Caco-2 (cell line): Measurements from ENCODE around the gene PRRT4. TPM values are rescaled to one million over a fixed set of nuclear protein-coding genes. Genes with fewer than 3 reads are reported as not detected.

Experiments
- BruUV-seq: library from RNA; stranded (reverse); fragments of 400-500 nt; replicated peaks from 2 replicates; lab custom pipeline; 2021; lab: Mats Ljungman, UMichigan
- CTCF ChIA-PET: fragments of 300-600 bp; sonication (Branson Sonifier 250); formaldehyde crosslinking; loops from one replicate; lab custom pipeline; 2022; ENCODE audit warnings: antibody characterized with exemption; lab: Charles Lee
- POLR2A ChIA-PET: fragments of 300-600 bp; sonication (Branson Sonifier 250); formaldehyde crosslinking; loops from one replicate; lab custom pipeline; 2022; ENCODE audit warnings: antibody characterized with exemption; lab: Charles Lee
- DNase-seq, 2 experiments: peaks; one replicate each; pipeline versions ENCODE4 v3.0.0 to v3.0.0-alpha.2; 2020 to 2022
- H3K27me3 ChIP-seq: replicated peaks from 2 replicates; pipeline ENCODE4 v1.6.0; 2011; ENCODE audit warnings: low read length; ENCODE audit not compliant: control insufficient read depth, insufficient read depth
- H3K36me3 ChIP-seq: 2 replicates; pipeline ENCODE4 v1.5.1; 2011; ENCODE audit warnings: low read length; ENCODE audit not compliant: control insufficient read depth, insufficient read depth
- H3K4me1 ChIP-seq: fragments of 250-450 bp; sonication (Bioruptor Pico); 2 replicates; pipeline ENCODE4 v1.5.1; 2020; ENCODE audit warnings: mild to moderate bottlenecking
- H3K4me3 ChIP-seq: 2 replicates; pipeline ENCODE4 v1.5.1; 2011; ENCODE audit warnings: low read depth, mild to moderate bottlenecking, control low read depth, low read length
- H3K9me3 ChIP-seq: fragments of 250-450 bp; sonication (Bioruptor Pico); 2 replicates; pipeline ENCODE4 v1.5.1; 2020; ENCODE audit warnings: mild to moderate bottlenecking, moderate library complexity
- H3K27ac Mint-ChIP-seq: one replicate; pipeline ENCODE4 v1.8.0; 2022; ENCODE audit warnings: mixed read lengths; ENCODE audit not compliant: unreplicated experiment
- H3K27me3 Mint-ChIP-seq: one replicate; pipeline ENCODE4 v1.8.0; 2022; ENCODE audit warnings: mixed read lengths; ENCODE audit not compliant: insufficient read depth, unreplicated experiment
- H3K36me3 Mint-ChIP-seq: one replicate; pipeline ENCODE4 v1.8.0; 2022; ENCODE audit warnings: mild to moderate bottlenecking, mixed read lengths; ENCODE audit not compliant: insufficient read depth, unreplicated experiment
- H3K4me1 Mint-ChIP-seq: one replicate; pipeline ENCODE4 v1.8.0; 2022; ENCODE audit warnings: low read depth, mixed read lengths; ENCODE audit not compliant: unreplicated experiment
- H3K4me3 Mint-ChIP-seq: one replicate; pipeline ENCODE4 v1.8.0; 2022; ENCODE audit warnings: mild to moderate bottlenecking, moderate library complexity, mixed read lengths; ENCODE audit not compliant: unreplicated experiment
- H3K9me3 Mint-ChIP-seq: one replicate; pipeline ENCODE4 v1.8.0; 2022; ENCODE audit warnings: mixed read lengths; ENCODE audit not compliant: unreplicated experiment
- CTCF ChIP-seq, 2 experiments: fragments of 200-600 bp in 1 of 2; IDR thresholded peaks; 1 replicate in 1 of 2; 2 replicates in 1 of 2; pipeline versions ENCODE4 v1.5.1 to v1.8.0; 2011 to 2022; ENCODE audit warnings: antibody characterized with exemption in 1 of 2, control low read depth in 1 of 2, inconsistent platforms in 1 of 2, low read depth in 1 of 2, low read length in 1 of 2, mild to moderate bottlenecking in 1 of 2, moderate library complexity in 1 of 2; ENCODE audit not compliant: insufficient read depth in 1 of 2, severe bottlenecking in 1 of 2, unreplicated experiment in 1 of 2
- intact Hi-C: fragments of 100-400 bp; cut with micrococcal nuclease; formaldehyde crosslinking; loops from one replicate; pipeline ENCODE4 v1.10.0; 2022; ENCODE audit not compliant: unreplicated experiment
- total RNA-seq: library from RNA; stranded (reverse); gene quantifications from 2 replicates; pipeline ENCODE4 v1.2.3, GENCODE V29; 2022

The PRRT4 gene
- total RNA-seq, 1 experiment from 2014 or later: 0.43 TPM

- Mint-ChIP-seq H3K36me3 (peaks cover 8% of the 10 kb centered on the region), H3K27ac (no peak overlapping the region), H3K4me1 (no peaks in the 10 kb centered on the region), H3K27me3 (no peaks in the 10 kb centered on the region), H3K4me3 (no peak overlapping the region), H3K9me3 (no peaks in the 10 kb centered on the region)
- no TSS peak for BruUV-seq
- H3K36me3 ChIP-seq: no peaks in the 10 kb centered on the region; the same call in 1 of the 2 replicates
- no peaks in the 10 kb centered on the region for H3K4me1 ChIP-seq
- no peak overlapping the region for H3K4me3 ChIP-seq
- intact Hi-C loops: no loop called here
- ChIA-PET POLR2A (no interaction called here), CTCF (interaction anchor here (1.1 kb wide), 1 partner anchor 46 kb away, joined by 3 read pairs; no protein-coding TSS in a partner anchor)
- no peak for DNase-seq
- TF ChIP-seq CTCF (IDR thresholded peaks at IDR 0.05; ENCODE audit: insufficient read depth in 1 of 2, low read depth in 1 of 2, low read length in 1 of 2, severe bottlenecking in 1 of 2, unreplicated experiment in 1 of 2): no peak
- no peaks in the 10 kb centered on the region for H3K9me3 ChIP-seq
- no peaks in the 10 kb centered on the region for H3K27me3 ChIP-seq
Measured at GRCh38 chr7:128393526-128394330, 32.2 kb upstream of the PRRT4 start.

- Histone ChIP-seq H3K4me3 (no peak overlapping the region), H3K27me3 (no peaks in the 10 kb centered on the region), H3K36me3 (no peaks in the 10 kb centered on the region), H3K9me3 (no peaks in the 10 kb centered on the region), H3K4me1 (no peaks in the 10 kb centered on the region)
- Mint-ChIP-seq H3K27ac (no peak overlapping the region), H3K27me3 (no peaks in the 10 kb centered on the region), H3K4me3 (no peak overlapping the region), H3K4me1 (no peaks in the 10 kb centered on the region), H3K9me3 (no peaks in the 10 kb centered on the region), H3K36me3 (peaks cover 8% of the 10 kb centered on the region)
- intact Hi-C loops: no loop called here
- BruUV-seq: no TSS peak
- no peak for DNase-seq
- no peak for TF ChIP-seq CTCF (IDR thresholded peaks at IDR 0.05; ENCODE audit: insufficient read depth in 1 of 2, low read depth in 1 of 2, low read length in 1 of 2, severe bottlenecking in 1 of 2, unreplicated experiment in 1 of 2)
- POLR2A ChIA-PET: no interaction called here
- CTCF ChIA-PET: interaction anchor here (7.2 kb wide), 1 partner anchor 44 kb away, joined by 109 read pairs; no protein-coding TSS in a partner anchor
Measured at GRCh38 chr7:128392446-128393327, 31.2 kb upstream of the PRRT4 start.

GRCh38 chr7:128391805-128392204 is 30.3 kb upstream of the PRRT4 start:
- Histone ChIP-seq H3K4me3 (no peak overlapping the region), H3K27me3 (no peaks in the 10 kb centered on the region), H3K9me3 (no peaks in the 10 kb centered on the region), H3K4me1 (no peaks in the 10 kb centered on the region), H3K36me3 (no peaks in the 10 kb centered on the region)
- Mint-ChIP-seq H3K36me3 (peaks cover 4% of the 10 kb centered on the region), H3K4me3 (no peak overlapping the region), H3K9me3 (no peaks in the 10 kb centered on the region), H3K27me3 (no peaks in the 10 kb centered on the region), H3K4me1 (no peaks in the 10 kb centered on the region), H3K27ac (no peak overlapping the region)
- POLR2A ChIA-PET: no interaction called here
- CTCF ChIA-PET: interaction anchor here (7.2 kb wide), 1 partner anchor 44 kb away, joined by 109 read pairs; no protein-coding TSS in a partner anchor
- BruUV-seq: no TSS peak
- no peak for TF ChIP-seq CTCF (IDR thresholded peaks at IDR 0.05; ENCODE audit: insufficient read depth in 1 of 2, low read depth in 1 of 2, low read length in 1 of 2, severe bottlenecking in 1 of 2, unreplicated experiment in 1 of 2)
- intact Hi-C loops: no loop called here
- no peak for DNase-seq
